ENCODE results near the gene SF1. TPM values are rescaled to one million over a fixed set of nuclear protein-coding genes. Genes with fewer than 3 reads are reported as not detected.

The SF1 gene
- total RNA-seq, 1 donor, result 95.9 TPM

- no peak for DNase-seq (ENCODE audit: low read depth)
- H3K4me3 ChIP-seq (ENCODE audit: low read depth, low read length), result no peak overlapping the region
- TF ChIP-seq CTCF (IDR thresholded peaks at IDR 0.05; ENCODE audit: insufficient read depth, low read depth, low read length), result no peak
These were observed 24.0 kb downstream of the SF1 start for GRCh38 chr11:64754124-64754918.

GRCh38 chr11:64753380-64754123, 24.8 kb downstream of the SF1 start:
- TF ChIP-seq CTCF (IDR thresholded peaks at IDR 0.05; ENCODE audit: insufficient read depth, low read depth, low read length), result no peak
- DNase-seq (ENCODE audit: low read depth), result no peak
- no peak overlapping the region for H3K4me3 ChIP-seq (ENCODE audit: low read depth, low read length)

- no peak overlapping the region for H3K4me3 ChIP-seq (ENCODE audit: low read depth, low read length)
- TF ChIP-seq CTCF (IDR thresholded peaks at IDR 0.05; ENCODE audit: insufficient read depth, low read depth, low read length), result no peak
- DNase-seq (ENCODE audit: low read depth), result no peak
These were observed 25.3 kb downstream of the SF1 start for GRCh38 chr11:64753019-64753379.

GRCh38 chr11:64752175-64752970, 26.0 kb downstream of the SF1 start:
- no peak for TF ChIP-seq CTCF (IDR thresholded peaks at IDR 0.05; ENCODE audit: insufficient read depth, low read depth, low read length)
- DNase-seq (ENCODE audit: low read depth), result no peak
- no peak overlapping the region for H3K4me3 ChIP-seq (ENCODE audit: low read depth, low read length)

- DNase-seq (ENCODE audit: low read depth), result no peak
- TF ChIP-seq CTCF (IDR thresholded peaks at IDR 0.05; ENCODE audit: insufficient read depth, low read depth, low read length), result no peak
These were observed 26.8 kb downstream of the SF1 start for GRCh38 chr11:64751580-64751979.

GRCh38 chr11:64751136-64751535, 27.2 kb downstream of the SF1 start:
- no peak for TF ChIP-seq CTCF (IDR thresholded peaks at IDR 0.05; ENCODE audit: insufficient read depth, low read depth, low read length)
- H3K4me3 ChIP-seq (ENCODE audit: low read depth, low read length), result no peak overlapping the region
- DNase-seq (ENCODE audit: low read depth), result no peak

More at GRCh38 chr11:64751580-64751979, 26.8 kb downstream of the SF1 start:
- H3K4me3 ChIP-seq (ENCODE audit: low read depth, low read length), result no peak overlapping the region
